SH-SY5Y (cell line): ENCODE data around the gene YPEL2.

Experiments used
- GATA2 ChIP-seq: IDR thresholded peaks from 2 replicates; pipeline ENCODE4 v1.6.1; 2011; ENCODE audit warnings: mild to moderate bottlenecking, low read depth, low read length
- GATA3 ChIP-seq: IDR thresholded peaks from 2 replicates; pipeline ENCODE4 v1.6.1; 2011; ENCODE audit warnings: low read depth, mild to moderate bottlenecking, low read length, moderate library complexity

DNA sequence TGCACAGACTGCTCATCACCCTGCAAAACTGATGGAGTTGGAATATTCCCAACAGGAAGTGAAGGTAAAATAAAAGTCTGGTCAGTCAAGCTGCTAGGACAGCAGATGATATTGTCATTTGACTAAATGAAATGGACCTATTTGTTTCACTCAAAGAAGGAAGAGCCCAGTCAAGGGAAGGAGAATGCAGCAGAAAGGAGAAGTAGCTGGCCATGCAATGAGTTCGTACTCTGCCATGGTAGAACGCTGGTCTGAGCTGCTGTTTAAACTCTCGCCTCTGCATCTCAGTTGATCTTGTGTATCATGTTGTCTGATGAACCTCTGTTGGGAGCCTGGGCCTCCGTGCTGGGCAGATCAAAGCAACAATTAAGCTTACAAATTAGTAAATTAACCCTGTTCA lies 15.6 kb upstream of the YPEL2 start:
- TF ChIP-seq GATA3 (no peak), GATA2 (no peak)
